Endothelial cell of umbilical vein (primary cell): ENCODE data around the gene ARHGEF16.

Source experiments
- POLR2A ChIP-seq: IDR thresholded peaks from 2 replicates; pipeline ENCODE4 v1.6.1; 2012; ENCODE audit warnings: low read depth, mild to moderate bottlenecking, control low read depth, low read length
- TF ChIP-seq, protein P1 (sequence below), 2 donors: IDR thresholded peaks; 1 replicate in 1 of 2; 2 replicates in 1 of 2; pipeline ENCODE4 v1.5.1; 2011; ENCODE audit warnings: low read length in 2 of 2, mild to moderate bottlenecking in 2 of 2, moderate library complexity in 2 of 2, control low read depth in 1 of 2, inconsistent platforms in 1 of 2, low read depth in 1 of 2; ENCODE audit not compliant: insufficient read depth in 1 of 2; ENCODE audit errors: extremely low read depth in 1 of 2

DNA sequence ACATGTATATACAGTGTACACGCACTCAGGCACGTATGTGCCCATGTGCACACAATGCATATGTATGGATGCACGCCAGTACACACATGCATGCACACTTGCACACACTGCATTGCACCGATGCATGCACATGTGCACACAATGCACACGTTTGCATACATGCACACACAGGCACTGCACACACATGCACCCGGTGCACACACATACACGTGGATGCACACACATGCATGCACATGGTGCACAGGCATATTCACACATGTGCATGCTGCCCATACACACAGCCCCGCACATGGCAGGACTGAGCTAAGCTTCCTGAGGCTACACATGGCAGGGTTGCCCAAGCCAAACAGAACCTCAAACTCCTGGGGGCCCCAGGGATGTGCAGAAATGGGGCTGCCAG, 19.6 kb downstream of the ARHGEF16 start:
- TF ChIP-seq POLR2A, result no peak
- TF ChIP-seq, protein P1, sequence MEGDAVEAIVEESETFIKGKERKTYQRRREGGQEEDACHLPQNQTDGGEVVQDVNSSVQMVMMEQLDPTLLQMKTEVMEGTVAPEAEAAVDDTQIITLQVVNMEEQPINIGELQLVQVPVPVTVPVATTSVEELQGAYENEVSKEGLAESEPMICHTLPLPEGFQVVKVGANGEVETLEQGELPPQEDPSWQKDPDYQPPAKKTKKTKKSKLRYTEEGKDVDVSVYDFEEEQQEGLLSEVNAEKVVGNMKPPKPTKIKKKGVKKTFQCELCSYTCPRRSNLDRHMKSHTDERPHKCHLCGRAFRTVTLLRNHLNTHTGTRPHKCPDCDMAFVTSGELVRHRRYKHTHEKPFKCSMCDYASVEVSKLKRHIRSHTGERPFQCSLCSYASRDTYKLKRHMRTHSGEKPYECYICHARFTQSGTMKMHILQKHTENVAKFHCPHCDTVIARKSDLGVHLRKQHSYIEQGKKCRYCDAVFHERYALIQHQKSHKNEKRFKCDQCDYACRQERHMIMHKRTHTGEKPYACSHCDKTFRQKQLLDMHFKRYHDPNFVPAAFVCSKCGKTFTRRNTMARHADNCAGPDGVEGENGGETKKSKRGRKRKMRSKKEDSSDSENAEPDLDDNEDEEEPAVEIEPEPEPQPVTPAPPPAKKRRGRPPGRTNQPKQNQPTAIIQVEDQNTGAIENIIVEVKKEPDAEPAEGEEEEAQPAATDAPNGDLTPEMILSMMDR (IDR thresholded peaks at IDR 0.05; ENCODE audit: extremely low read depth in 1 of 2, insufficient read depth in 1 of 2, low read depth in 1 of 2, low read length in 2 of 2), result no peak
